IPS DF 4.7 (cell line): ENCODE measurements around the gene LCE3B.

Experiments
- DNase-seq: peaks from one replicate; pipeline ENCODE4 v3.0.0-alpha.2; 2013; ENCODE audit warnings: low spot score; ENCODE audit errors: extremely low read depth

The LCE3B gene

GRCh38 chr1:152658649-152659048, 45.0 kb downstream of the LCE3B start:
- no peak for DNase-seq

- DNase-seq = no peak
Measured at GRCh38 chr1:152663098-152663497, 49.5 kb downstream of the LCE3B start, which contains the start of gene LCE2D. TSS of gene LCE2D (plus strand) at chr1:152663380. CDS start at chr1:152664106, 726 bp downstream.
